Head of caudate nucleus (tissue), 42 donors: Measurements from ENCODE around the gene HSPB8.

Experiments
- DNase-seq, 42 donors: peaks; one replicate each; pipeline versions ENCODE4 v3.0.0 to v3.0.0-alpha.2; 2020 to 2021; ENCODE audit warnings: mixed read lengths in 7 of 42
- intact Hi-C: fragments of 100-400 bp; cut with DNase I; formaldehyde crosslinking; loops from one replicate; pipeline ENCODE4 v1.15.0; 2022

HSPB8 gene

GRCh38 chr12:119239040-119239439, 60.3 kb downstream of the HSPB8 start:
- DNase-seq: no peak
- intact Hi-C loops: no loop called here

GRCh38 chr12:119241049-119241448, 62.3 kb downstream of the HSPB8 start:
- intact Hi-C loops: no loop called here
- no peak for DNase-seq

GRCh38 chr12:119241580-119242169, 62.9 kb downstream of the HSPB8 start:
- intact Hi-C loops: no loop called here
- no peak for DNase-seq
